Stimulated activated CD4-positive, alpha-beta T cell treated with anti-CD3 and anti-CD28 coated beads, Interleukin-15, amount 100 ng/mL, for 1 hour (primary cell): Measurements from ENCODE around the gene TMEM125.

Source experiments
- DNase-seq, 2 donors: peaks; one replicate each; pipeline ENCODE4 v3.0.0-alpha.2; 2020; ENCODE audit warnings: low read depth in 1 of 2, low spot score in 1 of 2

Gene TMEM125

GRCh38 chr1:43269627-43270375, at the start of gene TMEM125:
Gene TMEM125, plus strand, starts transcription at chr1:43269983. Its CDS starts 2,740 bp downstream, at chr1:43272723.
- DNase-seq = no peak

- no peak for DNase-seq
Observed at GRCh38 chr1:43220905-43221778, 48.6 kb upstream of the TMEM125 start.

- DNase-seq = no peak
Observed at GRCh38 chr1:43221797-43222196, 48.0 kb upstream of the TMEM125 start.

- no peak for DNase-seq
Observed at GRCh38 chr1:43222879-43223278, 46.9 kb upstream of the TMEM125 start.

GRCh38 chr1:43225168-43225567, 44.6 kb upstream of the TMEM125 start:
- DNase-seq = no peak

GRCh38 chr1:43227143-43227764, 42.5 kb upstream of the TMEM125 start:
- DNase-seq = peak; percentile 60 to 72

GRCh38 chr1:43229826-43230780, 39.7 kb upstream of the TMEM125 start:
- DNase-seq = no peak

- no peak for DNase-seq
Observed at GRCh38 chr1:43232074-43232473, 37.7 kb upstream of the TMEM125 start.

GRCh38 chr1:43232482-43232881, 37.3 kb upstream of the TMEM125 start:
- DNase-seq = no peak

GRCh38 chr1:43233631-43234030, 36.2 kb upstream of the TMEM125 start:
- DNase-seq = no peak

GRCh38 chr1:43234267-43234666, 35.5 kb upstream of the TMEM125 start:
- DNase-seq = no peak

GRCh38 chr1:43235040-43235439, 34.7 kb upstream of the TMEM125 start:
- no peak for DNase-seq

GRCh38 chr1:43235451-43236121, 34.2 kb upstream of the TMEM125 start:
- DNase-seq = no peak

- no peak for DNase-seq
Observed at GRCh38 chr1:43237121-43237520, 32.7 kb upstream of the TMEM125 start.

GRCh38 chr1:43238085-43238484, 31.7 kb upstream of the TMEM125 start:
- DNase-seq = no peak

- no peak for DNase-seq
Observed at GRCh38 chr1:43238991-43239469, 30.8 kb upstream of the TMEM125 start.

GRCh38 chr1:43239484-43239883, 30.3 kb upstream of the TMEM125 start:
- no peak for DNase-seq

GRCh38 chr1:43241413-43241836, 28.4 kb upstream of the TMEM125 start:
- no peak for DNase-seq

- no peak for DNase-seq
Observed at GRCh38 chr1:43243299-43243698, 26.5 kb upstream of the TMEM125 start.
